GM18499 (cell line): ENCODE data around the gene GOLGA8J.
"Not testable (repeated sequence)": the region's sequence is repeated elsewhere in the genome, so short reads cannot be mapped to it uniquely, and the experiment has no call there.

Experiments used
- ATAC-seq: cut with Tn5 transposase; IDR thresholded peaks from one replicate; pipeline ENCODE4 v1.9.1; 2021; ENCODE audit warnings: moderate number of reproducible peaks; ENCODE audit not compliant: insufficient read depth, unreplicated experiment

The GOLGA8J gene

GRCh38 chr15:30082655-30083054 lies at the start of gene GOLGA8J:
Gene GOLGA8J, plus strand, starts transcription at chr15:30082955. Its CDS starts 98 bp downstream, at chr15:30083053.
- ATAC-seq: not testable (repeated sequence)

- no peak for ATAC-seq
Measured at GRCh38 chr15:30033211-30033610, 49.5 kb upstream of the GOLGA8J start.

- no peak for ATAC-seq
Measured at GRCh38 chr15:30033763-30034162, 49.0 kb upstream of the GOLGA8J start.

GRCh38 chr15:30036036-30036703 lies 46.6 kb upstream of the GOLGA8J start:
- ATAC-seq: no peak

GRCh38 chr15:30038667-30039523 lies 43.9 kb upstream of the GOLGA8J start:
- no peak for ATAC-seq

- no peak for ATAC-seq
Measured at GRCh38 chr15:30041868-30042267, 40.9 kb upstream of the GOLGA8J start.

- no peak for ATAC-seq
Measured at GRCh38 chr15:30042556-30042955, 40.2 kb upstream of the GOLGA8J start.

GRCh38 chr15:30043211-30043655 lies 39.5 kb upstream of the GOLGA8J start:
- ATAC-seq: no peak

GRCh38 chr15:30044377-30044776 lies 38.4 kb upstream of the GOLGA8J start:
- ATAC-seq: no peak

- ATAC-seq: not testable (repeated sequence)
Measured at GRCh38 chr15:30044826-30045225, 37.9 kb upstream of the GOLGA8J start.

- ATAC-seq: not testable (repeated sequence)
Measured at GRCh38 chr15:30045248-30046041, 37.3 kb upstream of the GOLGA8J start.

- ATAC-seq: no peak
Measured at GRCh38 chr15:30046430-30046829, 36.3 kb upstream of the GOLGA8J start.

GRCh38 chr15:30055604-30056003 lies 27.2 kb upstream of the GOLGA8J start:
- ATAC-seq: no peak

GRCh38 chr15:30056166-30056565 lies 26.6 kb upstream of the GOLGA8J start:
- ATAC-seq: no peak

- no peak for ATAC-seq
Measured at GRCh38 chr15:30059771-30060170, 23.0 kb upstream of the GOLGA8J start.

GRCh38 chr15:30062881-30063280 lies 19.9 kb upstream of the GOLGA8J start:
- ATAC-seq: no peak

- no peak for ATAC-seq
Measured at GRCh38 chr15:30063835-30064546, 18.8 kb upstream of the GOLGA8J start.

GRCh38 chr15:30065025-30065801 lies 17.5 kb upstream of the GOLGA8J start:
- ATAC-seq: no peak

GRCh38 chr15:30068326-30068725 lies 14.4 kb upstream of the GOLGA8J start:
- no peak for ATAC-seq
